GM19023 (cell line): Measurements from ENCODE around the gene MAPK13.

Experiments used
- ATAC-seq: cut with Tn5 transposase; IDR thresholded peaks from one replicate; pipeline ENCODE4 v1.9.1; 2021; ENCODE audit warnings: mild to moderate bottlenecking, moderate library complexity; ENCODE audit not compliant: unreplicated experiment

The MAPK13 gene

DNA sequence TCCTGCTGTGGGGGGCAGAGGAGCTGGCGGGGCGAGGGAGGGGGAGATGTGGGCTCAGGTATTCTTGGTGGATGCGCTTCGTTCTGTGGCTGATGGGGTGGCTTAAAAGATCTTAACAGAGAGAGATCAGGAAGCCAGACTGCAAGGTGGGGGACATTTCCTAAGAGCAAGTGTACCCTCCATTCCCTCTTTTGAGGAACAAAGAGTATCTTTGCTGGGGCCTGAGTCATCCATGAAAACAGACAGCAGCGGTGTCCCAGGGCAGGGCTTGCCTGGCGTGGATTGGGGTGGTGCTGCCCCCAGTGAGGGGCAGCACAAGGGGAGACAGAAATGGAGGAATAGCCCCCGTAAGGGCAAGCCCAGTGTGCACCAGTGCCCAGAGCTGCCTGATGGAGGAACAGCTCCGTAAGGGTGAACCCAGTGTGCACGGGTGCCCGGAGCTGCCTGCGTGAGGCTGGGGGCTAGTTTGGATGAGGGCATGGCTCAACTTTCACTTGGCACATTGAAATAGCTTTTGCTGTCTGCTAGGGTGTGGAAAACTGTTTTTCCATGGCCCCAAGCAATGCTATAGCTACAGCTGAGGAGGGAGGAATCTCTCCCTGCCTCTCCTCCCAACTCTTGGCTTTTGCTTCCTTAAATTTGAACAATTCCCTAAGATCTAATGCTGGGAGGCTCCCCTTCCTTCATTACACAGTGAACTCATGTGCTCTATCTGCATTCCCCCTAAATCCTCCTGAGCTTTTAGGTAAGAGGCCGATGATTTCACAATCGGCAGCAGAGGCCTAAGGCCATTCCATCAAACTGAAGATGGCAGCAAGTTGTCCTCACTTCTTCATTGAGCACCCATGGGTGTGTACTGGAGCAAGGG, 12.9 kb downstream of the MAPK13 start:
- ATAC-seq: no peak

DNA sequence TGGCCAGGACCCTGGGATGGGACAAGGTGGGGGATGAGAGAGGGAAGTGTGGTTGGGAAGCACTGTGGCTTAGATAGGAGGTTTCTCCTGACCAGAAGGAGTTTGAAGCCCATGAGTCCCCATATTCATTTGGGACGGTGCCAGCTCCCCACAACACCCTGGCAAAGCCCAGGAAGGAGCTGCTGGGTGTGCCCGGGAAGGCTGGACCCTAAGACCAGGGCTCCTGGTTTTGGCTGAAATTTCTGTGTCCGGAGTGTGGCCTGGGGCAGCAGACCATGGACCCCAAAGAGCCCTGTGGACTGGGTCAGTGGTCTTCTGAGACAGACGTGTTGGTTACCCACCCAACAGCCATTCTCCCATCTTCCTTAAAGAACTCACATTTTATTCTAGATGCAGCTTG, 15.2 kb downstream of the MAPK13 start:
- no peak for ATAC-seq

DNA sequence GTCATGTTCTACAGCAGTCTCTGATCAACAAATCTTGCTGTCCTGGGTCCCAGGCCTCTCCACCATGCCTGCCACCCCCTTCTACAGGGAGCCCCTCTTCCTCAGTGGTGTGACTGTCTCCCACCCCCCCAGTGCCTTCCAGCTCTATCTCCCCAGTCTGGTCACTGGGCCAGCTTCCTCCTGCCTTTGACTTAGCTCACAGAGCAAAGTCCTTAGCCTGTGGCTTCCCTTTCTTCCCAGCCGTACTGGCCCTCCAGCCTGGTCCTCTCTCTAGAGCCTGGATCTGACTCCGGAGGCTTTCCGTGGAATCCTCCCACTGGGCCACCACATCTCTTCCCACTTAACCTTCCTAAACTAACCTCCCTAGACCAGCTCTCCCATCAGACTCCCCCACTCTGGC, 17.0 kb downstream of the MAPK13 start:
- ATAC-seq: no peak

DNA sequence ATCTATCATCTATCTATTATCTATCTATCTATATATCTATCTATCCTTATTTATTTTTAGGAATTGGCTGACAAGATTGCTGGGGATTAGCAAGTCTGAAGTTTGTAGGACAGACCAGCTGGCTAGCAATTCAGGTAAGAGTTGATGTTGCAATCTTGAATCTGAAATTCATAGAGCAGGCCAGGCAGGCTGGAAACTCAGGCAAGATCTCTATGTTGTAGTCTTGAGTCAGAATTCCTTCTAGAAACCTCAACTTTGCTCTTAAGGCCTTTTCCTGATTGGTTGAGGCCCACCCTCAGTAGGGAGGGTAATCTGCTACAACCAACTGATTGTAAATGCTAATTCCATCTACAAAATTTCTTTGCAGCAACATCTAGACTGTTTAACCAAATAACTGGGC, 19.2 kb downstream of the MAPK13 start:
- ATAC-seq: no peak

DNA sequence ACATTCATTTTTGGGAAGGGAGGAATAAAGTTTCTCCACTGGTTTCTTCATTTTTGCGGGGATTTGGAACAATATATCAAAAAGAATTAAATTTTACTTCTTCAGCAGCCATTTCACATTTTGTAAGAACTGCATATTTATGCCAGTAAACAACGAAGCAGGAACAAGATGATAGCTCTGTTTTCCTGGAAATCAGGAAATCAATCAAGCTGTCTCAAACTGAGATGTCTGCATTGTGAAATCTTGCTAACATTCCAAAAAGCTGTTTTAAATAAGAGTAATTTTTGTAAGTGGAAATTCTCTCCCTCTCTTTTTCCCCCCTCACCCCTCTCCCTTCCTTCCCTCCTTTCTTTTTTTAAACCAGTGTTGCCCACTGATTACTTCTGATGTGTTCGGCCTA, 20.0 kb downstream of the MAPK13 start:
- ATAC-seq: no peak

DNA sequence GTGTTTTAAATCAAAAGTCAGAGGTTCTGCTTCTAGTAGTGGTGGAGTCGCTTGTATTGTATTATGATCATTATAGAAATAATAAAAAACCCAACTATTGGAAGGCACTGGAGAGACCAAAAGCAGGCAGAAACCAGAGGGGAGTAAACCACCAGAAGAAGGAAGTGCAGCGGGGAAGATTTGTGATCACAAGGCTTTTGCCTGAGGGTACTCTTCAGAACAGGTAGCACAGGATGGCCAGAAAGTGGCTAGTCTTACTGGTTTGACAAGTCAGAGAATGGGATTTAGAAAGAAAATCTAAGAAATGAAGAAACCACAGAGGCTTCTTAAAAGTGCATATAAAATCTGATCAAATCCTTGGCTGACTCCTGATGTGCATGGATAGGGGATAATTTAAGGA, 24.0 kb downstream of the MAPK13 start:
- no peak for ATAC-seq

DNA sequence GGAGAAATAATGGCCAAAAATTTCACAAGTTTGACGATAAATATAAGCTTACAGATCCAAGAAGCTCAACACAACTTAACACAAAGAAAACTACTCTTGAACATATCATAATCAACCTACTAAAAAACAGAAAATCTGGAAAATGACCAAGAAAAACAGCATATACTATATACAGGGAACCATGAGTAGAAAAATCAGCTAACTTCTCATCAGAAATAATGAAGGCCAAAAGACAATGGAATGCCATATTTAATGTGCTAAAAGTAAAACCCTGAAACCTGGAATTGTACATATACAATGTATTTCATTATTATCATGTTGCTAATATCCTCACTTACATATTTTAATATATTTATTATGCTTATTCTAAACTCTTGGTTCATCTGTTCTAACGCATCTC, 25.3 kb downstream of the MAPK13 start:
- no peak for ATAC-seq

DNA sequence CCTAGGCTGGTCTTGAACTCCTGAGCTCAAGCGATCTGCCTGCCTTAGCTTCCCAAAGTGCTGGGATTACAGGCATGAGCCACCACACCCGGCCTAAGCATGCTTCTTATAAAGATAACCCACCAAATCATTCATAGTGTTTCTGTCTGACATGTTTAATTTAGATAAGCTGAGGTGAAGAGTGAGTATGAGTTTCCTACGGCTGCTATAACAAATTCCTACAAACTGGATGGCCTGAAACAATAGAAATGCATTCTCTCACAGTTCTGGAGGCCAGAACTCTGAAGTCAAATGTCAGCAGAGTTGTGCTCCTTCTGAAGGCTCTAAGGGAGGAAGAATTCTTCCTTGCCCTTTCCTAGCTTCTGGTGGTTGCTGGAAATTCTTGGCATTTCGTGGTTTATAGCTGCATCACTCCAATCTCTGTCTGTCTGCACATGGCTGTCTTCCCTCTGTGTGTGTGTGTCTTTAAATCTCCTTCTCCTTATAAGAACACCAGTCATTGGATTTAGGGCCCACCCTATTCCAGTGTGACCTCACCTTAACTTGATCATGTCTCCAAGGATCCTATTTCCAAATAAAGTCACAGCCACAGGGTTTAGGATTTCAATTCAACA, 29.9 kb downstream of the MAPK13 start:
- no peak for ATAC-seq

DNA sequence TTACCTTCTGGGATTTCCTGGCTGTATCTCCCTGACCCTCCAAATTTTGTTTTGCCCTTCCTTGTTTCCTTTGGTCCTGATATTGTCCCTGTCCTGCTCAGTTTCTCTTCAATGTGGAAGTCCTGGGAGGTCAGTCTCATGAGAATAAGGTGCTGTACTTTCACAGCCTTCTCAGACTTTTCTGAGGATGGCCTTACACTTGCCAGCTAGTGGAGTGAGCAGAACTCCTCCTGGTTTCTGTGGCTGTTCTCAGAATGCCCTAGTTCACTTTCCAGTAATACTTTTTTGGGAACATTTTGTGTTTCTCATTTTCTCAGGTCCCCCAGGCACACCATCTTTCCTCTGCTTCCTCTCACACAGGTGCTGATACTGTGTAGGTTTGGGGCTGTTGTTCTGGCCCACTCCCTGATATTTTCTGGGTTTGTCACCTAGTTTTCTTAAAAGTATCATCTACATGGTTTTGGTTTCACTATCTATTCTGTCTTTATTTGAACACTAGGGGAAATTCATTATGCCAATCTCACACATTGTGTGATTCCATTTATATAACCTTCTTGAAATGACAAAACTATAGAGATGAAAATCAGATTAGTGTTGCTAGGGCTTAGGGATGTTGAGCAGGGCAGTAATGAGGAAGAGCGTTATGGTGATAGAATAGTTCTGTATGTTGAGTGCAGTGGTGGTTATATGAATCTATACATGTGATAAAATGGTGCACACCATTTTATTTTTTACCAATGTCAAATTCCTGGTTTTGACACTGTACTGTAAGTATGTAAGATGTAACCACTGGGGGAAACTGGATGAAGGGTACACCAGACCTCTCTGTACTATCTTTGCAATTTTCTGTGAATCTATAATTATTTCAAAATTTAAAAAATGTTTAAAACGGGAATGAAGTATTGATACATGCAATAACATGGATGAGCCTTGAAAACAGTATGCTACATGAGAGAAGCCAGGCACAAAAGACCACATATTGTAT, 39.0 kb downstream of the MAPK13 start:
- ATAC-seq: no peak

DNA sequence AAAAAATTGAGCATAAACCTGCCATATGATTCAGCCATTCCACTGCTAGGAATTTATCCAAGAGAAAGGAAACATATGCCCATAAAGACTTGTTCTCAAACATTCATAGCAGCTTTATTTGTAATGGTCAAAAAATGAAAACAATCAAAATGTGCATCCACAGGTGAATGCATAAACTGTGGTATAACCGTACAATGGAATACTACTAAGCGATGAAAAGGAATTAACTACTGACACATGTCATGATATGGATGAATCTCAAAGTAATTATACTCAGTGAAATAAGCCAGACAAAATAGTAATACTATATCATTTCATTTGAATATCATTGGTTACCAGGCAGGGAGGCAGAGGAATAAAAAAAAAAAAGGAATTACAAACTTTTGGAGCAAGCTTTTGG, 40.4 kb downstream of the MAPK13 start:
- ATAC-seq: no peak

DNA sequence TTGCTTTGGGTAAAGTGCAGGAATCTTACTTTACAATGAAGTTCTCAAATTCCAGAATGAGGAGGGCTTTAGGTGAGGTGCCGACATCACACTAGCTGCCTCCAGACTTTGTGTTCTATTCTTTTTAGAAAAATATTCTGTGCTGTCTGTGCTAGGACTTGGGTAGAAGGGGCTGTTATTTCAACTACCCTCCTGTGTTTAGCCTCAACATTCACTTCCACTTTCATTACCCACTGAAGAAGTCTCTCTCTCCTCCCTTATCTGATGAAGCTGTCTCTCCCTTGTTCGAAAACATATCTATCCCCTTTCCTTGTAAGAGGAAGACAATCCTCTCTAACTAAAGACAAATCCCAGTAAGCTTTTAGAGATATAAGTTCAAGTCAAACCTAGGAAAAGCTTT, 41.3 kb downstream of the MAPK13 start:
- ATAC-seq: no peak

DNA sequence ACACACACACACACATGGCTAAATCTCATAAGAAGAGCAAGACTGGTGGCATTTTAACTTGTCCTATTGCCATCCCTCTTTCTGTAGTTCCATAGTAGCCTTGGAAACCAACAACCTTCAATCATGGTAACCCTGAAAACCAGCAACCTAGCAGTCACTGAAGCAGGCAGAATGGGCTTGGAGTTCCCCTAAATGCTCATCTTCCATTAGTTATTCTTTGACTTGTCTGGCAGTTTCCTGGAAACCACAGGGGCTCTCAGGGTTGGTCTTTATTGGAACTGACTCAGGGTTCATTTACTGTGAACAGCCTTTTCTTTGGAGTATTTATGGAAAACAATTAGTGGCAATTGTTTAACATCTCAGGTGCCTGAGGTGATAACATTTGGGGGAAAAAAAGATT, 46.9 kb downstream of the MAPK13 start:
- ATAC-seq: no peak

DNA sequence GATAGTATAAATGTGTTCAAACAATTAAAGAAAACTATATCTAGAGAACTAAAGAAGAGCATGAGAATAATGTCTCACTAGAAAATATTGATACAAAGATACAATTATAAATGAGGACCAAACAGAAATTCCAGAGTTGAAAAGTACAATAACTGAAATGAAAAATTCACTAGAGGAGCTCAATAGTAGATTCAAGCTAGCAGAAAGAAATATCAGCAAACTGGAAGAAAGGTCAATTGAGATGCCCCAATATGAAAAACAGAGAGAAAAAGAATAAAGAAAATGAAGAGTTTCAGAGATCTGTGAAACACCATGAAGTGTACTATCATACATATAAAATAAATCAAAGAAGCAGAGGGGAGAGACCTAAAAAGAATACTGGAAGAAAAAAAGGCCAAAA, 48.2 kb downstream of the MAPK13 start:
- ATAC-seq: no peak

DNA sequence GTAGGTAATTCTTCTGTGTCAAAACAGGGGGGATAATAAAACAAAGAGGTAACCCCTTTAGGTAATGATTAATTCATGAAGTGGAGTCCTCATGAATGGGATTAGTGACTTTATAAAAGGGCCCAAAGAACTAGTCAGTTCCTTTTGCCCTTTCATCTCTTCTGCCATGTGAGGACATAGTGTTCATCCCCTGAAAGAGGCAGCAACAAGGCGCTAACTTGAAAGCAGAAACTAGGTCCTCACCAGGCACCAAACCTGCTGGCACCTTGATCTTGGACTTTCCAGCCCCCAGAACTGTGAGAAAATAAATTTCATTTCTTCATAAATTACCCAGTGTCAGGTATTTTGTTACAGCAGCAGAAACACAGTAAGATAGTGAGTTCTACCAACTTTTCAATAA, 49.8 kb downstream of the MAPK13 start:
- no peak for ATAC-seq

DNA sequence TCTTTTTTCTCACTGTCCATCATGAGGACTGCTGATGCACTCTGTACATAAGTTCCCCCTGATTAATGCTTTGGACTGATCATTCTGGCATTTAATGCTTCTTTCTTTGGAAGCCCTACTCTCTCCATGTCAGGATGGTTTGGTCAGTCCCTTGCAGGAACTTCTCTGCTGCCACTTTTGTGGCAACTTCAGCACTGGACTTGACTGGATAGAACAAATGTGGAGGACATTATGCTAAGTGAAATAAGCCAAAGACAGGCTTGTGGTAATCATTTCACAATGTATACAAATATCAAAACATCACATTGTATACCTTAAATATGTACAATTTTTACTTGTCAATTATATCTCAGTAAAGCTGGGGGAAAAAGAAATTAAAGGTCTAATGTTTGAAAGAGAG, 54.0 kb downstream of the MAPK13 start:
- no peak for ATAC-seq

DNA sequence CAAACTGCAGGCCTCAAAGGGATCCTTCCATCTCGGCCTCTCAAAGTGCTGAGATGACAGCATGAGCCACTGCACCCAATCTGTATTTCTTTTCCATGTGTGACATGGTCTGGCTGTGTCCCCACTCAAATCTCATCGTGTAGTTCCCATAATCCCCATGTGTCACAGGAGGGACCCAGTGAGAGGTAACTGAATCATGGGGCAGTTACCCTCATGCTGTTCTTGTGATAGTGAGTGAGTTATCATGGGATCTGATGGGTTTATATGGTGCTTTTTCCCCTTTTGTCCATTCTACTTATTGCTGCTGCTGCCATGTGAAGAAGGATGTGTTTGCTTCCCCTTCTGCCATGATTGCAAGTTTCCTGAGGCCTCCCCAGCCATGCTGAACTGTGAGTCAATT, 55.9 kb downstream of the MAPK13 start:
- no peak for ATAC-seq

DNA sequence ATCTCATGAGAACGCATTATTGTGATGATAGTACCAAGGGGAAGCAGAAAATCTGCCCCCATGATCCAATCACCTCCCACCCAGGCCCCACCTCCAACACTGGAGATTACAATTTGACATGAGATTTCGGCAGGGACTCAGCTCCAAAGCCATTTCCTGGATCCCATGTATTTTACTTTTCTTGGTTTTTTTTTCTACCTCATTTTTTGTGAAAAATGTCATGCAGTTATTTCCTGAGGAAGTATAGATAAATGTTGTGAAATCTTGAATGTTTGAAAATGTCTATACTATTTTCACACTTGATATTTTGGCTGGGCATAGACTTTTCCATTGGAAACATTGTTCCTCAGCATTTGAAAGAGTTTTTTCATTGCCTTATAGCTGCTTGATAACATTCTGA, 57.1 kb downstream of the MAPK13 start:
- no peak for ATAC-seq
